G401.6 (cell line): ENCODE data around the gene DLK1.

Experiments used
- FAIRE-seq: peaks from 2 replicates; lab custom pipeline; 2012; peaks lifted over from hg19 to GRCh38; lab: Jason Lieb, UNC

DLK1 gene

DNA sequence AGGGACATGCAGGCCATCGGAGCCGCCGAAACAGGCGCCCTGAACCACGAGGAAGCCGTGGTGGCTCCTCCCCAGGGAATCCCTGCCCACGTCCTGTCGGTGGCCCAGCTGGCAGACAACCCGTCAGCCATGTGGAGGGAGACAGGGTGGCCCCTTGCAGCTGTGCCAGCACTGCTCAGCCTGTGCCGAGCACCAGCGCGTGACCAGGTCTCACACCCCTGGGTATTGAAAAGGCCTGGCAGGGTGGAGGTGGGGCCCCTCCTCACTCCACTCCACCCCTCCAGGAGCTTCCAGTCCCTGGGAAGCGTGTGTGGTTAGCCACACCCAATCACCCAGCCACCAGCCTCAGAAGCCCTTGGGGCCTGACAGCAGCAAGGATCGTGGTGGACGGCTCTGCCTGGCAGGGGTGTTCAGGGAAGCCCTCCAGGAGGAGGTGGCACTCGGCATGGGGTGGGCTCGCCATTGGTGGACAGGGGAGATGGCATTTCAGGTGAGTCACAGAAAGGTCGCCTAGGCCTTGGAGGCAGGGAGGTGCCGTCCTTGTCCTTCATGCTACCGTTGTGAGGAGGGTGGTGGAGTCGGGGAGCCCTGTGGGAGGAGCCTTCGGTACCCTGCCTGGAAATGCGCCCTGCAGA is 12.3 kb upstream of the DLK1 start:
- no peak for FAIRE-seq

DNA sequence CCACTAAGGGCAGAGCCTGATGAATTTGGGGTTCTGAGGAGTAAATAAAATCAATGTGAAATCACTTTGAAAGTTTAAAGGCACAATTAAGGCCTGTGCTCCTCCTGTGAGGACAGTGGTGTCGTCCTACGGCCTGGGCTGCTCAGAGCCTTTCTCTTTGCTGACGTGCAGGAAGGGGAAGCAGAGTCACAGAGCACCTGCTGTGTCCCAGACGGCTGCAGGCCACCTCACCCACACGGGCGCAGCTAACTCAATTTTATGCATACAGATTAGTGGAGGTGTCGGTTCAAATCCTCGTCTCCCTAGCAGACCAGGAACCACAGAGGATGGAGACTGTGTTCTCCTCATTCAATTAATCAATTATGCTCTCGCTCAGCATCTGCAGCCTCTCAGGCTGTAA is 11.4 kb upstream of the DLK1 start:
- no peak for FAIRE-seq

DNA sequence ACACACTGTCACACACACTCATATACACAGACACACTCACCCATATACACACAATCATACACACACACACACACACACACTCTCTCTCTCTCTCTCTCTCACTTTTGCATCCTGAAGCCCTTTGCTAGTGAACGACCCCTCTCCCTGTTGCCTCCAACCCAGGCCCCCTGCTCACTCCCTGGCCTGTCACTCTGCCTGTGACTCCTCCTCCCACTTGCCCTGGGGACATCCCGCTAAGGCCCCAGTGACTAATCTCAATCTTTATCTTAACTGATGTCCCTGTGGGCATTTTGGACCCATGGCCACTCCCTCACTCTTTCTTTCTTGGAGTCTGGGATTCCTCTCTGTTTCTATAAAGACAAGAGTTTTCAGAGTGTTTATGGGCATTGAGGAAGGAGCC is 10.9 kb upstream of the DLK1 start:
- no peak for FAIRE-seq

DNA sequence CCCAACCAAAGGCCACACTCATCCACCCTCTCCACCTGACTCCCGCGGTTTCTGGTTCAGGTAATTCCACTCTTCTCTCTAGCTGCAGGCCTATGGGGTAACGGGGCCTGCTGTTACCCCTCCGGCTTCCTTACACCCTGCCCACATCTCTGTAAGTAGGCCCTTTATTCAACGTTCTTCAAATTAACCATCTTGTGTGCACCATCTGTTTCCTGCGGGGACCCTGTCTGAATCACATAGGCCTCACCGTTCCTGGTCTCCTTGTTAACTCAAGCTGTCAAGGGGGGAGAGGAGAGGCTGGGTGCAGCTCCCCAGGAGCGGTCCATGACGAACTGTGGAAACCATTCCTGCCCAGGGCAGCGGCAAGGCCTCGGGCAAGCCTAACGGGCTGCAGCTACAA is 9.3 kb upstream of the DLK1 start:
- FAIRE-seq: no peak

DNA sequence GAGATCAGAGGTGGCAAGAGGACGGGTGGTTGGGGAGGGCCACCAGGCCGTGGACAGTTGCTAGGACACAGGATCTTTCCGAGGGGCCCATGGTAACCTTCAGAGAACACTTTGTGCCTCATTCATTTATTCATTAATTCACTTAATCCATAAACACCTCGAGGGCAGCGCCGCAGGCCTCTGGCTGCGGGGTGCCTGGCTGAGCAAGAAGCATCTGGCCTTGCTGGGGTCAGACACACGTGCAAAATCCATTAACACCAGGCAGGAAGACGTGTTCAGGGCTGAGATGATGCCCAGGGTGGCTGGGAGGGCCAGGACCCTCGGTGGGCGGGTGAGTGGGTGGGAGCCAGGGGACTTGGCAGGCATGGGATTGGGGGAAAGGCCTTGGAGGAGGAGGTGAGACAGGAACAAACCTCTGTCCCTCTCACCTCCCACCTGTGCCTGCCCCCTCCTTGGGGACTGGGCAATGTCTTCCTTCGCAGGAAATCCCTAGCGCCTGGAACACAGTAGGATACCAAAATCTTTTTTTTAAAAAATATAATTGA is 6.6 kb upstream of the DLK1 start:
- FAIRE-seq: no peak

DNA sequence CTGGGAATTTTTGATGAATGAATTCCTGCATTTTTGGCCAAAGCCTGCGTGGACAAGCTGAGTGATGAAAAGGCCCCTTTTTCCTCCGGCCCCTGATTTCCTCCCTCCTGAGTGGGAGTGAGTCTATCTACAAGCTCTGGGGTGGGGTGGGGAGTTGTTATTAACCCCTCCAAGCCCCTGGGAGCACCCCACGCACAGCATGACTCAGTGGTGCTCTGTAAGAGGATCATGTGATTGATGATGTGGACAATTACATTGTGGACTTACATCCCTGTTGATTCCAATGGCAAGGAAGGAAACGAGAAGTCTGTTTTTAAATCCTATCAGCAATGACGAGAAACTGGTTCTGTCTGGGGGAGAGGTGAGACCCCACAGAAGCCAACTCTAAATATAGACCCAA is 5.1 kb upstream of the DLK1 start:
- FAIRE-seq: no peak

DNA sequence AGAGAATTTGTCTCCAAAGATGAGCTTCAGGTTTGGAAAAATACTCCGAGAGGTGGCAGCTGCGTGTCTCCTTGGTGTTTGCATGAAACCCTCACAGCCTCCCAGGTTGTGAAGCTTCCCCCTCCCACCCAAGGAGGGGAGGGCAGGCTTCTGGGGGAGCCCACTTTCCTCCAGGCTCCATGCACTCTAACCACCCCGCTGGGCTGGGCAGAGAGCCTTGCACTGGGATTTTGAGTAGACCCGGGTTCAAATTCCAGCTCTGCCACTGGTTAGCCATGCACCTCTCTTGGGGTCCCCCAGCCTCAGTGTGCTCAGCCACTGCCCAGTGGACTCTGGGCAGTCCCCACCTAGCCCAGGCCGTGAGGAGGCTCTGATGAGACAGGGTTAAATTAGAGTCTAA is 4.3 kb upstream of the DLK1 start:
- no peak for FAIRE-seq

DNA sequence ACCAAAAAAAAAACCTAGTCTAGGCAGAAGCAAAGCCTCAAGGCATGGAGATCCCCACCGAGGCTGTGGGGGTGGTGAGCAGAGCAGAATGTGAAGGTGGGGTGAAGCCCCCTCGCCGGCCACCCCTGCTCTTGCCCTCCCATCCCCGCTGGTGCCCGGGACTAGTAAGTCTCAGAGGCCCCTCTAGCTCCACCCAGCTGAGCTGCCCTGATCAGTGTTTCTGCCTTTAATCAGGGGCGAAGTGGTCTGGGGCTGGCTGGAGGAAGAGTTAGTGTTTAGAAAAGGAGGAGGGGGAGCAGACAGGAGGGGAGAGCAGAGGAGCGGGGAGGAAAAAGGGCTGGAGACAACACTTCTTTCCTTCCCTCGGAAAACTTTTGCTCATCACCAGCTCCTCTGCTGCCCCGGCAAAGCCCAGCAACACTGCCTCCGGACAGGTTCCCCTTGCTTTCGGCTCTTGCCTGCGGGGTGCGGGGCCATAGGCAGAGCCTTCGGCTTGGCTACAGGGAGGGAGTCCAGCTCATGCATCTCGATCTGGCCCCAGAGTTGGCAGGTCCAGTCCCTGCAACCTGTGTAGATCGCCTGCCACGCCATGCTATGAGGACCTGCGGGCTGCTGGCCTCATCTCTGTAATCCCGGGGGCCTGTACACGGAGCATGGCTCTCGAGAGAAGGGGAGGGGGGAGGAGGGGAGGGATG is 3.4 kb upstream of the DLK1 start:
- FAIRE-seq: no peak

DNA sequence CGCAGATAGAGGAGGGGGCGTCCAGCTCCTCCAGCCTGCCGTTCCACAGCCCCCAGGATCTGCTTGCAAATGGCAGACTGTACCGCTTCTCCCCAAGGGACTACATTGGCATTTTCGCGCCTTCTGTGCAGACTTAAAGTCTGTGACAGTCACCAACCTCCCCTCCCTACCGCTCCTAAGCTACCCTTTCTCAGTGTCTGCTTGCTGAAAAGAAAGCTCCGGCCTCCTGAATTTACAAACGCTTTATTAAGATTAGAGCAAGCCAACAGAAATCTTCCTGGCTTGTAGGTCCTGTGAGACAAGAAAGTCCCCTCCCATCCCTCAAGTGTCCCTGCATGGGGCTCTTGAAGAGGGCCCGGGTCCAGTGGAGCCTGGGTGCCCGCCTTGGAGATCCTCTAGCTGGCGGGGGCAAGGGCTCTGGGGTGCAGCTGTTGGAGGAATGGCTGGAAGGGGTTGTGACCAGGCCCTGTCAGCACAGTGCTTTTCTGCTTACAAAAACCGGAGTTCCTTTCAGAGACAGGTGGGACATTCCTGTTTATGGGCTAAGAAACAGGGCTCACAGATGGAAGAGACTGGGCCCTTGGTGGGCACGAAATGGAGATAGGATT is 2.8 kb upstream of the DLK1 start:
- FAIRE-seq: no peak

DNA sequence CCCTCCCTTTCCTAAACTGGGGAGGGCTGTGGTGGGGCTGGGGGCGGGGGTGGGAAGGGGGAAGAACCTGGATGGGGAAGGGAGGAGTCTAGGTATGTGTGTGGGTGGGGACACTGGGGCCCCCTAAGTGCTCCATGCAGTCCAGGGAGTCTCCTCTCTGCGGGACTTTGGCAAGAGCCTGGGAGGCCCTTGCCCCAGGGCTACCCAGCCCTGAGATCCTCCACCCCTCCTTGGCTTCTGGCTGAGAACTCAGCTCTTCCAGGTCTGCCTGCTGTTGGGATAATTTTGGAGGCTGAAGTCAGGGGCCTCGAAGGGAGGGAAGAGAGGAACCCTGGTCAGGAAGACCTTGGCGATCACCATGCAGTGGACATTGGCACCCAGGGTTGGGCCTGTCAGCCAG is 2.2 kb upstream of the DLK1 start:
- FAIRE-seq: no peak

DNA sequence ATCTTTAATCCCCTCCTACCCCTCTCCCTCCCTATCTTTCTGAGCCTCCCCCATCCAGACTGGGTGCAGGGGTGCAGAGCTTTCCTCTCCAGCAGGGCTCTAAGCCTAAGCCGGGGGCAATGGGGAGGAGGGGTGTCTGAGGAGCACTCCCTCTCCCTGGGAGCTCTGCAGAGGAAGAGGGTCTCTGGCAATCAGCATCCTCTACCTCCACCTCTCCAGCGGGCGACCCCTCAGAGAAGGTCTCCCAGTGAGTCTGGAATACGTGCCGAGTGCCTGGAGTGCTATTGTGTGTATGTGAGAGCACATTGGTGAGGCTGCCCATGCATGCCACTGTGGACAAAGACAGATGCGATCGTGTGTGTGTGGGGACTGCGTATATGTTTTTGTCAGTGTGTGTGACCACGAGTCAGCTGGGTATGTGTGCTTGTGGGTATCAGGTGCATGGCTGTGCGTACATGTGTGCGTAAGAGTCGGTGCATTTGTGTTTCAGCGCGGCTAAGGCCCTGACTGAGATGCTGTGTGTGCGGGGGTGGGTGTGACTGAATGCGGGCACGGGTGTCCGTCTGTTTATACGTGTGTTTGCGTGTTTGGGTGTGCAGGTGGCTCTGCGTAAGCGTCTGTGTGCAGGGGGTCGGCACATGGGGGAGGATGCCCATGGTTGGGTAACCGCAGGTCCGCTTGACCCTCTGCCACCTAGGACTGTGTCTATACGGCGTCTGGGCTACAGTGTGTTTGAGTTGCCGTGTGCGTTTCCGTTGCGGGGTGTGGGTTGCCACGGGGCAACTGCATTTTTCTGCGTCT is 905 bp upstream of the DLK1 start:
- FAIRE-seq: no peak

DNA sequence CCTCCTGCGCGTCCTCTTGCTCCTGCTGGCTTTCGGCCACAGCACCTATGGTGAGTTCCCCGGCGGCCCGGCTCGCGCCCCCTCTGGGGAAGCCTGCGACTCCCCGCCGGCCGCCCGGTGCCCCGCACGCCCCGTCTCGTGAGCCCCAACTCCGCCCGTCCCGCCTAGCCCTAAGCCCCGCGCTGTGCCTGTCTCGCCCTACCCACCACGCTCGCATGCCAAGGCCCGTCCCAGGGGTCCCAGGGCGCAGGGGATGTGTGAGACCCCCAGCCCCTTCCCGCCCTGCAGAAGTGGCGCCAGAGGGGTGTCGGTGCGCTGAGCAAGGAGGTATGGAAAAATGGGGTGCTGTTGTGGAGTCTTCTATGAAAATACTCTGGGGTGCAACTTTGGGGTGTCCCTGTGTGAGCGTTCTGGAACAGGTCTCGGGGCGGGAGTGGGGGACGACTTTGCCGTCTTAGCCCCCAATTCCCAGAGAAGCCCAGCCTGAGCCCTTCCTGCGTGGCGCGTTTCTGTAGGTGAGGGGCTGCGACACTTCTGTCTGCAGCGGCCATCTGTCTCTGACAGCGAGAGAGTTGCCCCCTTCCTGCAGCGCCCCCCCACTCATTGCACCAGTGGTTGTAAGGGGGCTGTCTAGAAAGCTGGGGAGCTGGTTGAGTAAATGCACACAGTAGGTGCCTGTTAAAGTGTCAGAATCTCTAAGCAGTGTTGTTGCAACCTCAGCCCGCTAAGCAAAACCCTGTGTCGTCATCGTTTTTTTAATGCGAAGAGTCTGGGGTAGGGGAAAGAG is 587 bp downstream of the DLK1 start:
- no peak for FAIRE-seq

DNA sequence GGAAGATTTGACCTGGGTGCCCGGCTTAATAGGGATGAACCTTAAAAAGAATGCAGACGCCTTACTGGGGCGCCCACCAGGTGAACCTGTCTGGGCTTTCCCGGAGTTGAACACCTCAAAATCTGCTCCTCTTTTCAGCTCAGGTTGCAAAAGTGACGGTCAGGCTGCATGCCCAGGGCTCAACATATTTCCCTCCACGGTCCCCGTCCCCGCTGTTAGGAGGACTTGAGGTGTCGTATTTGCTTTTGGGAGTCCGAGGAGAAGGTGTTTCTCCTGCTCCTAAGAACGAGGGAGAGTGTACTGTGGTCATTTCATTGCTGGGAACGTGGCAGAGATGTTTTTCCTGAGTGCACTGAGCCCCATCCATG is 1.2 kb downstream of the DLK1 start:
- FAIRE-seq: no peak

DNA sequence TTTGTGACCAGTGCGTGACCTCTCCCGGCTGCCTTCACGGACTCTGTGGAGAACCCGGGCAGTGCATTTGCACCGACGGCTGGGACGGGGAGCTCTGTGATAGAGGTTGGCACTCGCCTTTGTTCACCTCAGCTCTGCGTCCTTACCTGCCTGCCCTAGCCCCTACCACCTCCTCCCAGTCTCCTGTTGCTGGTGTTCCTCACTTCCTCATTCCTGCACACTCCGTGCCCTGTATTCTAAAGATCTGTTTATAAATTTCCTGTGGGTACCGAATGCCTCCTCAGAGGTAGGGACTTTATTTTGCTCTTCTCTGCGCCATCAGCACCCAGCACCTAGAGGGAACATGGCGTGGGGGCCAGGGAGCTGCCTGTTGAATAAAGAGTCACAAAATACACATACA is 2.3 kb downstream of the DLK1 start:
- no peak for FAIRE-seq

DNA sequence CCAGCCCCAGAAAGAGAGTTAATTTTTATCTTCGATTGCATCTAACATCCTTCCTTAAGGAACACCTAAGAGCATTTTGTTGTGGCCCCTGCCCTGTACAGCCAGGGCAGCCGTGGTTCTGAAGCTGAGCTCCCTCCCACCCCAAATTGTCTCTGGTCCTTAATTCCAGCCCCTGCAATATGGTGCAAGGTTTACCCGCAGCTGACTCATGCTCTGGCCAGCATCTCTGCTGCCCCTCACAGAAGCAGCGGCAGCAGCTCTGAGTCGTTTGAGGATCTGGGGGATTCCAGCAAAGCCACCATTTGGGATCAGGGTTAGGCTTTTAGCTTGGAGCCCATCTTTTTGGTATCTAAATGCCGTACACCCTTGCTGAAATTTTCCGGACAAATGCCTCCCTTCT is 3.3 kb downstream of the DLK1 start:
- no peak for FAIRE-seq

DNA sequence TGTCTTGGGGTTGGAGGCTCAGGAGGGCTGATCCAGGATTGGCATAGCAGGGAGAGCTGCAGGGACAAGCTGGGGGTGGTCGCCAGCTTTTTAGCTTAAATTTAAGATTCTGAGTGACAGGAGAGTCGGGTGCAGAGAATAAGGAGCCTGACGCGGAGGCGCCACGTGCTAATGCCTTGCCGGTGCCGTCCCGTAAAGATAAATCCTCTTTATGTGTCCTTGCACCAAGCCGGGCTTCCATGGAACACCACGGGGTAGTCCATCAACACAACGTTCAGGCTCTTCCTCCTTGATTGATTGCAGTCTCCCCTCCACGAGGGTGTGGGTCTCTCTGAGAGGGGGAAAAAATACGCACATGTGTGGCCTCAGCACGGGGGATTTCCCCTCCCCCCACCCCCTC is 3.9 kb downstream of the DLK1 start:
- no peak for FAIRE-seq

DNA sequence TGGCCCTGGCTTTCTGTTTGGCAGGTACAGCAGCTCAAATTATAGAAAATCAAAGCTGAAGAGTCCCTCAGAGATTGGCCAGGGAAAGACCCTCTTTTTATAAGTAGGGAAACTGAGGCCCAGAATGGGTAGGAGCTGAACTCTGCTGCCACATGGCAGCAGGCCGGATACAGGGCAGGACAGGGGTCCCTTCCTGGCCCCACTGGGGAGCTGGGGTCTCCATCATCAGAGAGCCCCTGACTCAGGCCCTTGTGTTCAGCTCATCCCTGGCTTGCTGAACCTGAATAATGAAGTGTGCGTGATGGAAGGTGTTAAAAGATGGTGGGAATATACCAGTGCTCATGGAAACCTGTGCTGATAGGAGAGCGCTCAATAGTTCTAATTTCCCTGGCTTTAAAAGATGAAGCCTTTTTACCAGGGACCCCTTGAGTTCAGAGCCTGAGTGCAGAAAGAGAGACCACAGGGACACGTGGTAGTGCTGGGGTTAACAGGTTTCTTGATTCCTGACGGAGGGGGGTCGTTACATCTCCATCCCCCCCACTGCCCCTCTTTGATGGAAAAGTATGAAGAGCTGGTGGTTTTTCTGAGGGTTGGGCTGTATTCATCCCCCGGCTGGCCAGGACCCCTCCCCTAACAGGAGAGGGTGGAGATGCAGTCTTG is 4.4 kb downstream of the DLK1 start:
- no peak for FAIRE-seq

DNA sequence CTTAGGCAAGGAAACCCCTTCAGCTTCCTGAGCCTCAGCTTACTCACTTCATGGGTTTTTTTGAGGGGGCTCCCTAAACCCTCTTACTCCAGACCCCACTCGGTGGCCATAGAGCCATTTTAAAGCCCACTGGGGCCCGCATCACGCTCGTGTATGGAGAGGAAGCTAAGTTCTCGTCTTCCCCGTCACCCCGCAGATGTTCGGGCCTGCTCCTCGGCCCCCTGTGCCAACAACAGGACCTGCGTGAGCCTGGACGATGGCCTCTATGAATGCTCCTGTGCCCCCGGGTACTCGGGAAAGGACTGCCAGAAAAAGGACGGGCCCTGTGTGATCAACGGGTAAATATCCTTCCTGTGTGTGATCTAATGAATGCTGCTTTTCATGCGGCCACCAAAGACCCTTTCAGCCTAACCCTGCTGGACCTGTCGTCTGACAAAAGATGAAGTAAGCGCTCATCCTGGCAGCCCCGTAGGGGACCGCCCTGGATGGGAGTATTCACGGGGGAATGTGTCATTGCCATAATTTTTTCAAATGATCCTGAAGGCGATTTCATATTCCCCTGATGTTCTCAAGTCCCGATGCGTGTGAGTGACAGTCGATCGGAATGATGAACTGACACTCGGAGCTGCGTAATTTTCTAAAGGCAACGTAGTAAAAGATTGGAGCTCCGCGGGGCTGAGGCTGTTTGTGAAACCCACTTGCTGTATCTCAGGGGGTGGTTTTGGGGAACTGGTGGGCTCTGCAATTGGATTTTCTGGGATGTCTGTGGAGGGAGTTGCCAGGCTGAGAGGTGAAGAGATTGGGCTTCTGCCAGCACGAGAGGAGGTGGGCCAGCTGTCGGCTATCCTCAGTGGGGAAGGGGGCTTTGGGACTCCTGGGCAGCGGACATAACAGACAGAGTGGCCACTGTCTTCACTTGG is 5.4 kb downstream of the DLK1 start:
- FAIRE-seq: no peak

DNA sequence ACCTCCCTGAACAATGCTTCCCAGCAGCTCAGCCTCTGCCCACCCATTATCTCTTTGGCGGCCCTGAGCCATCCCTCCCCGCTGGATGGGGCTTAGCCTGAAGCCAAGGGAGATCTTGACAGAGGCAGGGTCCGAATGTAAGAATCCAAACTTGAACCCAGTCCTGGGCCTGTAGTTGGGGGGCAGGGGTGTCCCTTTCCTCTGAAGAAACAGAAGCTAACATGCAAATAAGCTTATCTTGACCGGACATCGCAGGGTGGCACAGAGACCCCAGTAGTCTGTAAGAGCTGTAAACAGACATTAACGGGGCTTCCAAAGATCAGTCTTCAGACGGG is 6.0 kb downstream of the DLK1 start:
- FAIRE-seq: no peak

DNA sequence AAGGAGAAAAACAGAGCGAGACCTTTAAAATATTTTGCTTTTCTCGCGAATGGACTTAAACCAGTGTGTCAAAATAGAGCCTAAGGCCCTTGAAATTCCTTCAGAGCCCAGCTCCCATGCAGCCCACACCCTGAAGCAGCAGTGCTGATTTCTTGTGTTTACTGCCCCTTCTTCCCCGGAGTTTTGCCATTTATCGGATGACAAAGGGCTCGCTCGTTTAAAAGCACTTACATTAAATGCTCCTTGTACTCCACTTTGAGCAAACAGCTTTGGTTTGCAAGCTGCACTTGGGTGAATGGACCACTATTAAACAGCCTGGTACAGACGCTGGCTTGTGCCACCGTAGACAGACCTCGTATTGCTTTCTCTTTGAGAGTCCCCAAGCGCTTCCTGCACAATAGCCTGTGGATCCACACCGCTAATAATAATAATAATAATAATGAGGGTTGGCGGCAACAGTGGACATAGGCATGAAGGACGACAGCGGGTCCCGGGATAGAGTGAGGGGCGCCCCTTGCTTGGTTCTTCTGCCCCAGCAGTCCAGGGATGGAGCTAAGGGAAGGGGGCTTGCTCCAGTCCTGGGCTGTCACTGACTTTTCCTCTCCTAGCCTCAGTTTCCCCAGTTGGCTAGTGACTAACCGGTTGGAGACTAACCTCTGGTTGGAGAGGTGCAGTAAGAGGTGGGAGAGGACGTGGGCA is 6.6 kb downstream of the DLK1 start:
- FAIRE-seq: no peak
